ENCODE measurements around the gene CHMP4A.
"Not testable (repeated sequence)": the region's sequence is repeated elsewhere in the genome, so short reads cannot be mapped to it uniquely, and the experiment has no call there.

The CHMP4A gene

GRCh38 chr14:24234095-24235005, 21.1 kb upstream of the CHMP4A start:
- Histone ChIP-seq H3K4me1 (ENCODE audit: control insufficient read depth, insufficient read depth, low read length) (peaks cover 11% of the 10 kb centered on the region), H3K36me3 (ENCODE audit: control insufficient read depth, insufficient read depth, low read length) (peaks cover 54% of the 10 kb centered on the region), H3K4me3 (ENCODE audit: low read depth, low read length) (no peak overlapping the region), H3K9ac (ENCODE audit: low read depth, low read length) (no peak overlapping the region), H3K27ac (ENCODE audit: low read depth, low read length) (no peak overlapping the region), H3K27me3 (ENCODE audit: control insufficient read depth, insufficient read depth, low read length) (no peaks in the 10 kb centered on the region), H3K9me3 (ENCODE audit: control insufficient read depth, insufficient read depth, low read length) (no peaks in the 10 kb centered on the region)

GRCh38 chr14:24233538-24233866, 20.2 kb upstream of the CHMP4A start:
- Histone ChIP-seq H3K36me3 (ENCODE audit: control insufficient read depth, insufficient read depth, low read length) (peaks cover 46% of the 10 kb centered on the region), H3K27ac (ENCODE audit: low read depth, low read length) (no peak overlapping the region), H3K27me3 (ENCODE audit: control insufficient read depth, insufficient read depth, low read length) (no peaks in the 10 kb centered on the region), H3K4me1 (ENCODE audit: control insufficient read depth, insufficient read depth, low read length) (peaks cover 11% of the 10 kb centered on the region), H3K9me3 (ENCODE audit: control insufficient read depth, insufficient read depth, low read length) (no peaks in the 10 kb centered on the region), H3K4me3 (ENCODE audit: low read depth, low read length) (peak overlapping the region; percentile 97), H3K9ac (ENCODE audit: low read depth, low read length) (peak overlapping the region; percentile 71; the same call in 1 of the 2 replicates)

- Histone ChIP-seq H3K9me3 (ENCODE audit: control insufficient read depth, insufficient read depth, low read length) (no peaks in the 10 kb centered on the region), H3K27ac (ENCODE audit: low read depth, low read length) (peak within 1 kb of the TSS; percentile 96), H3K4me1 (ENCODE audit: control insufficient read depth, insufficient read depth, low read length) (peaks cover 11% of the 10 kb centered on the region), H3K9ac (ENCODE audit: low read depth, low read length) (peak within 1 kb of the TSS; percentile 78), H3K36me3 (ENCODE audit: control insufficient read depth, insufficient read depth, low read length) (peaks cover 43% of the 10 kb centered on the region), H3K27me3 (ENCODE audit: control insufficient read depth, insufficient read depth, low read length) (no peaks in the 10 kb centered on the region), H3K4me3 (ENCODE audit: low read depth, low read length) (peak within 1 kb of the TSS; percentile 97)
These were observed 19.6 kb upstream of the CHMP4A start, which contains the start of gene GMPR2 for GRCh38 chr14:24232645-24233537. GMPR2 (plus strand) TSS chr14:24232929; CDS start chr14:24233254, 325 bp downstream.

GRCh38 chr14:24232121-24232644, 18.9 kb upstream of the CHMP4A start, which contains the start of gene NEDD8:
NEDD8 (minus strand) TSS chr14:24232367; CDS start chr14:24232267, 100 bp downstream.
- Histone ChIP-seq H3K27ac (ENCODE audit: low read depth, low read length) (peak within 1 kb of the TSS; percentile 96), H3K9ac (ENCODE audit: low read depth, low read length) (peak within 1 kb of the TSS; percentile 78), H3K36me3 (ENCODE audit: control insufficient read depth, insufficient read depth, low read length) (peaks cover 37% of the 10 kb centered on the region), H3K4me1 (ENCODE audit: control insufficient read depth, insufficient read depth, low read length) (peaks cover 11% of the 10 kb centered on the region), H3K4me3 (ENCODE audit: low read depth, low read length) (peak within 1 kb of the TSS; percentile 97), H3K27me3 (ENCODE audit: control insufficient read depth, insufficient read depth, low read length) (no peaks in the 10 kb centered on the region), H3K9me3 (ENCODE audit: control insufficient read depth, insufficient read depth, low read length) (no peaks in the 10 kb centered on the region)

GRCh38 chr14:24231263-24232120, 18.2 kb upstream of the CHMP4A start:
- H3K4me3 ChIP-seq (ENCODE audit: low read depth, low read length): peak overlapping the region; percentile 97
- no peaks in the 10 kb centered on the region for H3K27me3 ChIP-seq (ENCODE audit: control insufficient read depth, insufficient read depth, low read length)
- peak overlapping the region; percentile 78 for H3K9ac ChIP-seq (ENCODE audit: low read depth, low read length)
- H3K27ac ChIP-seq (ENCODE audit: low read depth, low read length): peak overlapping the region; percentile 96
- H3K9me3 ChIP-seq (ENCODE audit: control insufficient read depth, insufficient read depth, low read length): no peaks in the 10 kb centered on the region
- peaks cover 37% of the 10 kb centered on the region for H3K36me3 ChIP-seq (ENCODE audit: control insufficient read depth, insufficient read depth, low read length)
- peaks cover 11% of the 10 kb centered on the region for H3K4me1 ChIP-seq (ENCODE audit: control insufficient read depth, insufficient read depth, low read length)

GRCh38 chr14:24228902-24229301, 15.6 kb upstream of the CHMP4A start:
- Histone ChIP-seq H3K9me3 (ENCODE audit: control insufficient read depth, insufficient read depth, low read length) (no peaks in the 10 kb centered on the region), H3K27me3 (ENCODE audit: control insufficient read depth, insufficient read depth, low read length) (no peaks in the 10 kb centered on the region), H3K27ac (ENCODE audit: low read depth, low read length) (no peak overlapping the region), H3K4me3 (ENCODE audit: low read depth, low read length) (no peak overlapping the region), H3K9ac (ENCODE audit: low read depth, low read length) (no peak overlapping the region), H3K36me3 (ENCODE audit: control insufficient read depth, insufficient read depth, low read length) (peaks cover 17% of the 10 kb centered on the region), H3K4me1 (ENCODE audit: control insufficient read depth, insufficient read depth, low read length) (peaks cover 11% of the 10 kb centered on the region)

- Histone ChIP-seq H3K27me3 (ENCODE audit: control insufficient read depth, insufficient read depth, low read length) (no peaks in the 10 kb centered on the region), H3K27ac (ENCODE audit: low read depth, low read length) (no peak overlapping the region), H3K4me3 (ENCODE audit: low read depth, low read length) (no peak overlapping the region), H3K4me1 (ENCODE audit: control insufficient read depth, insufficient read depth, low read length) (peaks cover 4% of the 10 kb centered on the region; the same call in 1 of the 2 replicates), H3K9me3 (ENCODE audit: control insufficient read depth, insufficient read depth, low read length) (no peaks in the 10 kb centered on the region), H3K36me3 (ENCODE audit: control insufficient read depth, insufficient read depth, low read length) (peaks cover 17% of the 10 kb centered on the region), H3K9ac (ENCODE audit: low read depth, low read length) (no peak overlapping the region)
These were observed 13.2 kb upstream of the CHMP4A start for GRCh38 chr14:24226473-24226872.

- Histone ChIP-seq H3K27ac (ENCODE audit: low read depth, low read length) (no peak overlapping the region), H3K4me3 (ENCODE audit: low read depth, low read length) (no peak overlapping the region)
These were observed 11.4 kb upstream of the CHMP4A start for GRCh38 chr14:24224618-24225071.

GRCh38 chr14:24222987-24223386, 9.7 kb upstream of the CHMP4A start:
- H3K4me3 ChIP-seq (ENCODE audit: low read depth, low read length); H3K9me3 ChIP-seq (ENCODE audit: control insufficient read depth, insufficient read depth, low read length); H3K27ac ChIP-seq (ENCODE audit: low read depth, low read length); H3K9ac ChIP-seq (ENCODE audit: low read depth, low read length); H3K27me3 ChIP-seq (ENCODE audit: control insufficient read depth, insufficient read depth, low read length); H3K4me1 ChIP-seq (ENCODE audit: control insufficient read depth, insufficient read depth, low read length): not testable (repeated sequence)
- peaks cover 18% of the 10 kb centered on the region for H3K36me3 ChIP-seq (ENCODE audit: control insufficient read depth, insufficient read depth, low read length)

More at GRCh38 chr14:24224618-24225071, 11.4 kb upstream of the CHMP4A start:
- Histone ChIP-seq H3K9me3 (ENCODE audit: control insufficient read depth, insufficient read depth, low read length) (no peaks in the 10 kb centered on the region), H3K27me3 (ENCODE audit: control insufficient read depth, insufficient read depth, low read length) (no peaks in the 10 kb centered on the region), H3K4me1 (ENCODE audit: control insufficient read depth, insufficient read depth, low read length) (no peaks in the 10 kb centered on the region), H3K36me3 (ENCODE audit: control insufficient read depth, insufficient read depth, low read length) (peaks cover 17% of the 10 kb centered on the region), H3K9ac (ENCODE audit: low read depth, low read length) (no peak overlapping the region)

GRCh38 chr14:24219521-24219920, 6.2 kb upstream of the CHMP4A start:
- Histone ChIP-seq H3K27ac (ENCODE audit: low read depth, low read length) (no peak overlapping the region), H3K4me1 (ENCODE audit: control insufficient read depth, insufficient read depth, low read length) (no peaks in the 10 kb centered on the region), H3K36me3 (ENCODE audit: control insufficient read depth, insufficient read depth, low read length) (peaks cover 17% of the 10 kb centered on the region), H3K4me3 (ENCODE audit: low read depth, low read length) (no peak overlapping the region), H3K27me3 (ENCODE audit: control insufficient read depth, insufficient read depth, low read length) (no peaks in the 10 kb centered on the region), H3K9me3 (ENCODE audit: control insufficient read depth, insufficient read depth, low read length) (no peaks in the 10 kb centered on the region), H3K9ac (ENCODE audit: low read depth, low read length) (no peak overlapping the region)
